ENCODE results near the gene COMMD9.
A peak's percentile ranks its signal among the peaks of the same experiment; 100 is the strongest.
"Not testable (repeated sequence)": the region's sequence is repeated elsewhere in the genome, so short reads cannot be mapped to it uniquely, and the experiment has no call there.

COMMD9 gene

DNA sequence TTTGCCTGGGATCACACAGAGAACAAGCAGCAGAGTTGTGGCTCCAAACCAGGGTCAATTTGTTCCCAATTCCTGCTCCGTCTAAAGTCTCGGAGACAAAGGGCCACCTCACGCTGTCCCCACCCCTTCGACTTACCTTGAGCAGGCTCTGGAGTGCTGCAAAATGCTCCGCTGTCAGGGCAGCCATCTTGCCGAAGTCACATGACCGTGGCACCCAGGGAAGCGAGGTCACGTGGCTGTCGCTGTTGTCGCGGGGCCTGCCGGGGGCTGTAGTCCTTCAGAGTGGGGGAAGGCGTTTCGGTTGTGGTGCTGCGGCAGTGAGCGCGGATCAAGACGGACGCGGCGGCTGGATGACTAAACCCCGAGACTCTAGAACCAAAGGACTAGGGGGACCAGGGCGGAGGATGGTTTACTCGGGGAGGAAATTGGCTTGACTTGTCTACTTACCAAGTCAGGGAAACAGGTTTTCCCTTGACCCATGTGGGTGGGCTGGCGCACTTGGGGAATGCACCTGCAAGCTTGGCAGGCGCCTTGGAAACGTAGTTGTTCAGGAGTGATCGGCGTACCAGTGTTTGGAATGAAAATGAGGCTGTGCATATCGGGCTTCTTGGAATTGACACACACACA, at the start of gene COMMD9:
Gene COMMD9, minus strand, starts transcription at position 199 of the 627 bp plus-strand sequence. Its CDS starts 12 bp downstream, at position 187.
- DNase-seq = peak; percentile 93

DNA sequence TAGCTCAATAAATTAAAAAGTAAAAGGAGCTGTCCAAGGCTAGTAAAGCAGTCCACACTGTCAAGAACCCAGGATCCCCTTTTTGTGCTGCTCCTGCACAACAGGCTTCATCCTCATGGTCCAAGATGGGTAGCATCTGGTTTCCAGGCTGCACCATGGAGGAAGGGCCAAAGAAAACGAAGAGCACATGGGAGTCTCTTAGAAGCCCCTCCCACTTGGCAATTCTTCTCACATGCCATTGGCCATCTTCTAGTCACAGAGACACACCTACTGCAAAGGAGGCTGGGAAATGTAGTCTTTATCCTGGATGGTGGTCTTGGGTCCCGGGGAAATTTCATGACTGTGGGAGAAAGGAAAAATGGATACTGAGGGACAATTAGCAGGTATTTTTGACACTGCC, 44.7 kb upstream of the COMMD9 start:
- no peak for DNase-seq

DNA sequence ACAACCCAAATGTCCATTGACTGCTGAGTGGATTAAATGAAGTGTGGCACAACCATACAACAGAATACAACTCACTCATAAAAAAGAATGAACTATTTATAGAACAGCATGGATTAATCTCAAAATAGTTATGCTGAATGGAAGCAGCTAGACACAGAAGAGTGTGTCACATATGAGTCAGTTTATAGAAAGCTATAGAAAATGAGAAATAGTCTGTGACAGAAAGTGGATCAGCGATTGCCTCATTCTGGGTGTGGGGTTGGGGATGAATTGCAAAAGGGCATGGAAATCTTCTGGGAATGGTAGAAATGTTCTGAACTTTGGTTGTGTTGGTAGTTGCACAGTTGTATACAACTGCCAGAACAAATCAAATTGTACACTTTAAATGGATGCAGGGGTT, 44.2 kb upstream of the COMMD9 start:
- DNase-seq = no peak

- no peak for DNase-seq
These were observed 41.2 kb upstream of the COMMD9 start for GRCh38 chr11:36330411-36330810.

DNA sequence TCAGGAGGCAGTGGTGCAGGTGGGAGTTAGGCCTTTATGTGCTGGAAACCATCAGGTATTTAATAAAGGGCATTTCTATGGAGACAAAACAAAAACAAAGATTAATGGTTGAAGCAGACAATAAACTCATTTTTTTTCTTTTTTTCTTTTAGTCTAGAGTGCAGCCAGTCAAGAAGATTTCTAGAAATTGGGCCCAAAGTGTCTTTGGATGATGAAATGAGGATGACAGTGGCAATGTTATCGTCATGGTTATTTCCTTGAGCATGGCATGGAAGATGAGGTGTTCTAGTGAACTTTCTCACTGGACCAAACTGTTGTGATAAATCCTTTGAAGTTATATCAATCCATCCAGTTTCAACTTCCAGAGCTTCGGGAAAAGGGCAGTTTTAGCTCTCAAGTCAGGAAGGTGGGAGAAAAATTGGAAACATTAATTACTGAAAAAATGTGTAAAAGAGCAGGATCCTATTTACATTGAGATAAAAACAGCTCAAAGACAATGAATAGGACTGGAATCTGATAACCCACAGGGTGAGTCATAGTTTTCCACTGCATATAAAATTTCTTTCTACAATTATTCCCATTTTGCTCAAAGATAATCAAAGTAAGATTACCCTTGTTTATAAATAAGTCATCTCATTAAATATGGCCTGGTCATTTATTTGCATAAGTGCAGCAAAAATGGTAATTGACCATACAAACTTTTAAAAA, 39.9 kb upstream of the COMMD9 start:
- no peak for DNase-seq

- no peak for DNase-seq
These were observed 37.5 kb upstream of the COMMD9 start for GRCh38 chr11:36326524-36327419.

DNA sequence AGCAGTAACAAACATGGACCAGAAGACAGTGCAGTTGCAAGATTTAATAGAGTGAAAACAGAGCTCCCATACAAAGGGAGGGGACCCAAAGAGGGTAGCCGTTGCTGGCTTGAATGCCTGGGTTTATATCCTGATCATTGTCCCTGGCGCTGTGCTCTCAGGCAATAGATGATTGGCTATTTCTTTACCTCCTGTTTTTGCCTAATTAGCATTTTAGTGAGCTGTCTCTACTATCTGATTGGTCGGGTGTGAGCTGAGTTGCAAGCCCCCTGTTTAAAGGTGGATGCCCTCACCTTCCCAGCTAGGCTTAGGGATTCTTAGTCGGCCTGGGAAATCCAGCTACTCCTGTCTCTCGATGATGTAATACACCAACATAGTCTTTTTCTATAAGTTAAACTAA, 36.2 kb upstream of the COMMD9 start:
- DNase-seq = not testable (repeated sequence)

- not testable (repeated sequence) for DNase-seq
These were observed 35.7 kb upstream of the COMMD9 start for GRCh38 chr11:36324956-36325355.

- DNase-seq = no peak
These were observed 28.8 kb upstream of the COMMD9 start for GRCh38 chr11:36317992-36318391.

GRCh38 chr11:36316049-36316448, 26.8 kb upstream of the COMMD9 start:
- DNase-seq = no peak

DNA sequence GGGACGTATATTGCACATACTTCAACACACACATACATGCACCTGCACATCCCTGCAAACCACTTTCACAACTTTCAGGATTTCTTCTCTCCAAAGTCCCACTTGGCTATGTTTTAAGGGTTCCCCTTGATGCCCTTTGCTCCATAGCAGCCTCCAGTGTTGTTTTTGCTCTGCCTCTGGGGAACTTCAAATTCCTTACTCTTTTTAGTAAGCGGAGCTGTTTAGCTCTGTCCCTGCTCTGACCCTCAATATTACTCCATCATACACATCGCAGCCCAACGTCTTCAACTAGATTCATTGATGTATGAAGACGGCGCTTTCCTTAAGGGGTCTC, 25.2 kb upstream of the COMMD9 start:
- DNase-seq = no peak

DNA sequence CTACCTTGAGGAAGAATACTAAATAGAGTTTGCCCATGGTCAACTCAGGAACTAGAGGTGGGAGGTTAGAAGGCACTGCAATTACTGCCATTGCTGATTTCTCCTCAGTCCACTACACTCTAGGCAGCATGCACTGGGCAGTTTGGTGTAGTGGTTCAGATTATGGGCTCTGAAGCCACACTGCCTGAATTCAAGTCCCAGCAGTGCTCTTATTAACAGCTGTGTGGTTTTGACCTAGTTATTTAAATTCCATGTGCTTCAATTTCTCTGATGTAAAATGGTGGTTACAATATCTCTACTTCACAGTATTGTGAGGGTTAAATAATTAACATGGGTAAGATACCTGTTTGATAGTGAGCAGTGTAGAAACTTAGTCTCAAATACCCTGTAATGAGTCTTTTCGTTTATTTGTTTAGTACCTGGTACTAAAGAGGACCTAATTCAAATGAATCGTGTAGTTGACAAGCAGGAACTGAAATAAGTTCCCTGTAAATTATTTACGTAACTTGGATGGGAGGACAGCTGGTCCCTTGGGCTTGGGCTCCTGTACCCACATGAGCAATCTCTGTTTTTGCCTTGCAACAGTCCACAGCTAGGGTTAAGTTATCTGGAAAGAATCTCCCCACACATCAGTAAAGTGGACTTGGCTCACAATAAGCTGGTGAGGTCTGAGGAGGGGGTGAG, 24.7 kb upstream of the COMMD9 start:
- no peak for DNase-seq

GRCh38 chr11:36312611-36313472, 23.6 kb upstream of the COMMD9 start:
- no peak for DNase-seq

GRCh38 chr11:36311926-36312595, 22.8 kb upstream of the COMMD9 start:
- DNase-seq = no peak

DNA sequence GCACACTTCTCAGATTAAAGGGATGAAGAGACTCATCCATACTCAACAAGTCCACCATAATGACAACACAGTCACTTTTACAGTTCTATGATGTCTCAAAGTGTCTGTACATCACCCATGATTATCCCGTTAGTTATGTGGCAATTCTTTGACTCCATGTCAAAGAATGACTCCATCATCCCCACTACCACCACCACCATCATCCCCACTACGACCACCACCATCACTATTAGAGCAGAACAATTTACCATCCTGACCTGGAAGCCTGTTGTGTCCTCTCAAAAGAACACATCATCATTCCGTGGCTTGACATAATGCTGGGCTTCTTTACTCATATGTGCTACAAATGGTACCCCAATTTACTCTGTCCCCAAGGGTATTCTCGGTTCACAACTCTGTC, 20.6 kb upstream of the COMMD9 start:
- DNase-seq = no peak

- no peak for DNase-seq
These were observed 19.4 kb upstream of the COMMD9 start for GRCh38 chr11:36308577-36308976.

DNA sequence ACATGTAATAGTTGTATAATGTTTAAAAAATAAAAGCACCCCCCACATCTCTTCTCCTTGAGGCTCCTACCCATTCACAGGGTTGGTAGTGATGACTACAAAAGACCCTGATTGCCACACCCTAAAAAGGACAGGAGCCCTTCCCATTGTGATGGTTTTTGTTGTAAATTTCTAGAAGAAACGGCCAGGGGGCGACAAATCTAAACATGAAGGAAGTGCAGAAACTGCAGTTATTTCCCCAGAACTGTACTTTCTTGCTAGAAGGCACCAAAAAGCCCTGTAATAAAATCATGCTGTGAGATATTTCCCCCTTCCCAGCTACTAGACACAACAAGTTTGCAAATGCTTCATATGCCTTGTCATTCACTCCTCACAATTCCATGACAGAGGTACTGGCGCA, 17.7 kb upstream of the COMMD9 start:
- peak; percentile 23 to 50 for DNase-seq

DNA sequence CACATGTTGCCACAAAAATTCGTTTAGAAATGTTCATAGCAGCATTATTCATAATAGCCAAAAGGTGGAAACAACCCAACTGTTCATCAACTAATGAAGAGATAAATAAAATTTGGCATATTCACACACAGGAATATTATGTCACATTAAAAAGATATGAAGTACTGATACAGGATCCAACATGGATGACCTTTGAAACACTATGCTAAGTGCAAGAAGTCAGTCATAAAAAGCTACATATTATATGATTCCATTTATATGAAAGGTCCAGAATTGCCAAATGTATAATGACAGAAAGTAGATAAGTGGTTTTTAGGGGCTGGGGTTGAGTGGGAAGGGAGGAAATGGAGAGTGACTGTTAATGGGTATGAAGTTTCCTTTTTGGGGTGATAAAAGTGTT, 15.8 kb upstream of the COMMD9 start:
- DNase-seq = no peak

- no peak for DNase-seq
These were observed 15.1 kb upstream of the COMMD9 start for GRCh38 chr11:36304351-36304750.

DNA sequence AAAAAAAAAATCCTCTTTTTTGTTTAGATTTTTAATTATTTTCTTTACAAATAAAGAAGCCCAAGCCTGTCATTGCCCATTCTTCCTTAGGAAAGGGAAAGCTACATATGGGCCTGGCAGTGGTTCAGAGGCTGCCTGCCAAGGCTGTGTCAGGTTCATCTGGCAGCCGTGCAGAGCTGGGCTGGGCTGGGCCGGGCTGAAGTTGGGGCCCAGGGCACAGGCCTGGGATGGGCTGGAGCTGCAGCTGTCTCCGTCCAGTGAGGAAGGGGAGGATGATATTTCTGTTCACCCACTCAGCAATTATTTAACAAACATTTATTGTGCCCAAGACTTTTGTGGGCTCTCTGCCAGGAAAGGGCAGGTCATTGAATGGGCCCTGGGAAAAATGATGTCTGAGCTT, 11.4 kb upstream of the COMMD9 start:
- no peak for DNase-seq

DNA sequence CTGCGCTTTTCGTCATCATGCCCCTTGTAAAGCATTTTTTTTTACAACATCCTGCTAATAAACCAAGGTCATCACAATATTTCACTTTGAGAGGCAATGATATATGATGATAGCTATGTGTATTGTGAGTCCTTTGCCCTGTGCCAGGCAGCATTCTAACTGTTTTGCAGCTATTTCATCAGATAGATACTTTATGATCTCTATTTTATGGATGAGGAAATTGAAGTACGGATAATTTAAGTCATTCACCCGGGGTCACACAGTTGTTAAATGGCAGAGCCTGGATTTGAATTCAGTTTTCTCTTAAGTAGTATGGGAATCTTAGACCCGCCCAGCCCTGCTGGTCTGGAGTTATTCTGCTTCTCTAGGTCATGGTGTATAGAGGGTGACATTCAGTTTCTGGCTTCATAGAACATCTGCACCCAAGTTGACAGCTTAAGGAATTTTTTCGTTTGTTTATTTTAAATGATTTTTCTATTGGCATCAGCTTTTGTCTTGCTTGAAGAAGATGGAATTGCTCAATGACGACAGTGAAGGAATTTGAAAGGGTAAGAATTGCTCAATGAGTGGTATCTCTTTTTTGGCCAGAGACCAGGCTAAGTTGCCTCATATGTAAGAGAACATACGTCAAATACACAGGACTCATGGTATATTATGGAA, 7.8 kb upstream of the COMMD9 start:
- DNase-seq = no peak
